Pancreas (tissue), 10 donors: Measurements from ENCODE around the gene MAP3K1. TPM values are rescaled to one million over a fixed set of nuclear protein-coding genes. Genes with fewer than 3 reads are reported as not detected.

ENCODE experiments used
- ATAC-seq, 4 donors: fragments of 200-7000 bp; cut with Tn5 transposase; one replicate each; pipeline versions ENCODE4 v1.8.0 to v1.9.1; 2020; ENCODE audit warnings: mild to moderate bottlenecking in 4 of 4, moderate library complexity in 4 of 4
- DNase-seq, 6 donors: peaks; one replicate each; pipeline ENCODE4 v3.0.0-alpha.2; 2020
- FAIRE-seq: peaks from 2 replicates; lab custom pipeline; 2012; peaks lifted over from hg19 to GRCh38; lab: Jason Lieb, UNC
- H3K27ac ChIP-seq, 4 donors: fragments of 200-600 bp; sonication (generic); 1 replicate in 3 of 4; 2 replicates in 1 of 4; pipeline versions ENCODE4 v1.5.0 to v1.8.0; 2020
- H3K27me3 ChIP-seq, 4 donors: fragments of 200-600 bp; one replicate each; pipeline ENCODE4 v1.8.0; 2021
- H3K36me3 ChIP-seq, 3 donors: fragments of 200-600 bp; sonication (generic) in 1 of 3; one replicate each; pipeline versions ENCODE4 v1.5.0 to v1.8.0; 2020 to 2021
- H3K4me1 ChIP-seq, 3 donors: fragments of 200-600 bp; one replicate each; pipeline ENCODE4 v1.8.0; 2021
- H3K4me3 ChIP-seq, 4 donors: fragments of 200-600 bp; sonication (generic) in 2 of 4; one replicate each; pipeline versions ENCODE4 v1.5.0 to v1.8.0; 2020 to 2021
- H3K9me3 ChIP-seq, 4 donors: fragments of 200-600 bp; one replicate each; pipeline ENCODE4 v1.8.0; 2021
- WGBS, 2 donors: extraction: QIAGEN DNeasy Blood & Tissue Kit; methylation state at CpG; one replicate each; pipeline ENCODE4 v1.1.7; 2013; 5-methylcytosine and 5-hydroxymethylcytosine counted together
- intact Hi-C, 3 donors: fragments of 100-400 bp; cut with DNase I; formaldehyde crosslinking; loops; one replicate each; pipeline versions ENCODE4 v1.11.1 to v1.14.2; 2022
- polyA plus RNA-seq, 2 donors: library from polyadenylated mRNA; stranded (reverse); fragments of 200-250 nt; gene quantifications; one replicate each; pipeline ENCODE4 v1.2.3, GENCODE V29; 2013
- total RNA-seq, 6 donors: library from RNA; stranded (reverse); fragmentation: NEBNext Ultra II Directional in 4 of 6; extraction: Animal tissue kit (Norgen Biotek cat#: 25700) in 4 of 6; gene quantifications; one replicate each; pipeline versions ENCODE4 v1.2.1 to v1.2.4, GENCODE V29; 2021 to 2023
- TF ChIP-seq, protein P1 (sequence below), 4 donors: fragments of 200-600 bp; sonication (generic) in 3 of 4; IDR thresholded peaks; one replicate each; pipeline versions ENCODE4 v1.5.0 to v1.8.0; 2021; ENCODE audit warnings: antibody characterized with exemption in 4 of 4
- donor health status: healthy with polysubstance abuse.
- donor health status: DM: no; HTN: no; CAD: no; lungs with moderate emphysema.
- donor health status: DM: no; HTN: no; CAD: no.
- donor health status: control.
- donor health status: control.
- donor health status: Bipolar disorder and iron deficiency.
- donor health status: DM: yes; HTN: yes; CAD: no.
- donor health status: DM: no; HTN: no; CAD: no.
- donor health status: DM: no; HTN: no; CAD: no.
- donor health status: DM: yes; HTN: yes; CAD: no.

Gene MAP3K1
- total and polyA plus RNA-seq, 8 donors: 5.4 to 28.7 (median 12.1) TPM

GRCh38 chr5:56861893-56862485, 46.6 kb downstream of the MAP3K1 start:
- Histone ChIP-seq H3K9me3 (no peaks in the 10 kb centered on the region), H3K27me3 (no peaks in the 10 kb centered on the region), H3K27ac (no peak overlapping the region), H3K36me3 (peaks cover 3 to 19% (median 8%) of the 10 kb centered on the region in 3 donors), H3K4me1 (peaks cover 15 to 22% (median 18%) of the 10 kb centered on the region in 3 donors), H3K4me3 (no peak overlapping the region)
- ATAC-seq (no peak), DNase-seq (no peak), FAIRE-seq (no peak)
- intact Hi-C loops: no loop called here
- TF ChIP-seq, protein P1, sequence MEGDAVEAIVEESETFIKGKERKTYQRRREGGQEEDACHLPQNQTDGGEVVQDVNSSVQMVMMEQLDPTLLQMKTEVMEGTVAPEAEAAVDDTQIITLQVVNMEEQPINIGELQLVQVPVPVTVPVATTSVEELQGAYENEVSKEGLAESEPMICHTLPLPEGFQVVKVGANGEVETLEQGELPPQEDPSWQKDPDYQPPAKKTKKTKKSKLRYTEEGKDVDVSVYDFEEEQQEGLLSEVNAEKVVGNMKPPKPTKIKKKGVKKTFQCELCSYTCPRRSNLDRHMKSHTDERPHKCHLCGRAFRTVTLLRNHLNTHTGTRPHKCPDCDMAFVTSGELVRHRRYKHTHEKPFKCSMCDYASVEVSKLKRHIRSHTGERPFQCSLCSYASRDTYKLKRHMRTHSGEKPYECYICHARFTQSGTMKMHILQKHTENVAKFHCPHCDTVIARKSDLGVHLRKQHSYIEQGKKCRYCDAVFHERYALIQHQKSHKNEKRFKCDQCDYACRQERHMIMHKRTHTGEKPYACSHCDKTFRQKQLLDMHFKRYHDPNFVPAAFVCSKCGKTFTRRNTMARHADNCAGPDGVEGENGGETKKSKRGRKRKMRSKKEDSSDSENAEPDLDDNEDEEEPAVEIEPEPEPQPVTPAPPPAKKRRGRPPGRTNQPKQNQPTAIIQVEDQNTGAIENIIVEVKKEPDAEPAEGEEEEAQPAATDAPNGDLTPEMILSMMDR (IDR thresholded peaks at IDR 0.05): no peak
- WGBS, 2 donors: 87 to 92% methylated on average over 4 of the region's 4 CpGs

DNA sequence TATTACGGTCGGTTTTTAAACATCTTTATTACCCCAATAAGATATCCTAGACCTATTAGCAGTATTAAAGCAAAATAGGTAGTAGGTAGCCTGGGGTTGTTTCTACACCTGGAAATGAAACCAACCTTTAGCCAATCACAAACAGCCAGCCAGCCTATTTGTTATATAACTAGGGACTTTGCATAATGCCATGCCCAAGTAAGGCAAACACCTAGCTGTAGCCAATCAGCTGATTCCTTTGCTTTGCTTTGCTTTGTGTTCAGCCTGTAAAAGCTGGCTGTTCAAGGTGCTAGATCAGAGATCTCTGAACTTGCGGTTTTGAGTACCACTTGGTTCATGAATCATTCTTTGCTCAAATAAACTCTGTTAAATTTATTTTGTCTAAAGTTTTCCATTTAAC, 47.6 kb downstream of the MAP3K1 start:
- H3K9me3 ChIP-seq: no peaks in the 10 kb centered on the region
- TF ChIP-seq, protein P1 (IDR thresholded peaks at IDR 0.05): no peak
- intact Hi-C loops: no loop called here
- H3K4me3 ChIP-seq: no peak overlapping the region
- peaks cover 14 to 21% (median 16%) of the 10 kb centered on the region in 3 donors for H3K4me1 ChIP-seq
- FAIRE-seq: no peak
- no peak for DNase-seq
- H3K27me3 ChIP-seq: no peaks in the 10 kb centered on the region
- ATAC-seq: peak in 1 of 4 donors; percentile 6
- no peak overlapping the region for H3K27ac ChIP-seq
- H3K36me3 ChIP-seq: peaks cover 3 to 21% (median 13%) of the 10 kb centered on the region in 3 donors
- WGBS, 2 donors: 91 to 93% methylated on average over 3 of the region's 3 CpGs

DNA sequence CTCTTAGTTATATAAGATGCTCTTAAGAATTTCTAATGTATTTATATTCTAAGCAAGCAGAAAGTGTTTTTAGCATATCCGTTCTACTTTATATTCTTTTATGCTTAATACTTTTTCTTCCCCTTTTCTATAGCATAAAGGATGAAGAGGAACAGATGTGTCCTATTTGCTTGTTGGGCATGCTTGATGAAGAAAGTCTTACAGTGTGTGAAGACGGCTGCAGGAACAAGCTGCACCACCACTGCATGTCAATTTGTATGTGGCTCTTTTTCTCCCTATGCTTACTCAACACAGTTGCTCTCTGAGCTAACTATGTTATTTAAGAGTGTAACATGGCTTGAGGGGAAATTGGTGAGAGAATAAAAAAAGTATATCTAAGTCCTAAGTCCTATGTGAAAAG, 56.4 kb downstream of the MAP3K1 start:
- H3K4me1 ChIP-seq: no peaks in the 10 kb centered on the region
- FAIRE-seq: no peak
- DNase-seq: no peak
- H3K9me3 ChIP-seq: no peaks in the 10 kb centered on the region
- H3K4me3 ChIP-seq: no peak overlapping the region
- intact Hi-C loops: no loop called here
- no peak overlapping the region for H3K27ac ChIP-seq
- H3K36me3 ChIP-seq: peaks cover 0 to 62% (median 12%) of the 10 kb centered on the region in 3 donors
- TF ChIP-seq, protein P1 (IDR thresholded peaks at IDR 0.05): no peak
- ATAC-seq: no peak
- H3K27me3 ChIP-seq: no peaks in the 10 kb centered on the region
- 91 to 94% methylated on average over 2 of the region's 2 CpGs for WGBS, 2 donors

- DNase-seq (no peak), ATAC-seq (no peak), FAIRE-seq (no peak)
- H3K27ac ChIP-seq: no peak overlapping the region
- intact Hi-C loops: no loop called here
- H3K4me3 ChIP-seq: no peak overlapping the region
- H3K27me3 ChIP-seq: no peaks in the 10 kb centered on the region
- peaks cover 0 to 59% (median 7%) of the 10 kb centered on the region in 3 donors for H3K36me3 ChIP-seq
- WGBS, 2 donors: 68 to 87% methylated on average over 3 of the region's 3 CpGs
- H3K4me1 ChIP-seq: no peaks in the 10 kb centered on the region
- TF ChIP-seq, protein P1 (IDR thresholded peaks at IDR 0.05): no peak
- H3K9me3 ChIP-seq: no peaks in the 10 kb centered on the region
Measured at GRCh38 chr5:56873056-56873455, 57.7 kb downstream of the MAP3K1 start.

DNA sequence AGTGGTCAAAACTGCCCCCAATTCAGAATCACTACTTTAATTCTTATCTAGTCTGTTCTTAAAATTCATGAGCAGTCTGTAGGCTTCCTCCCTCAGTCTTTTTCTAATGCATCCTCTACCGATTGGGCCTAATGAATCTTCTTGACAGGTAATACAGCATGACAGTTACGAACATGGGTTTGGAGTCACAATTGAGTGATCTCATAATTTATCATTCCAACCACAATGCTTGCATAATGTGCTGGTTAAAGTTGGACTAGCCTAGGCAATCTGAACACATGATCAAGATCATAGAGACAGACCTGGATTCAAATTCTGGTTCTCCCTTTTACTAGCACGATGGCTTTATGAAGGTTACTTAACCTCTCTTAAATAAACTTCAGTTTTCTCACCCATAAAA, 61.0 kb downstream of the MAP3K1 start:
- Histone ChIP-seq H3K4me3 (no peak overlapping the region), H3K27ac (no peak overlapping the region), H3K36me3 (peaks cover 0 to 68% (median 24%) of the 10 kb centered on the region in 3 donors), H3K9me3 (no peaks in the 10 kb centered on the region), H3K4me1 (no peaks in the 10 kb centered on the region), H3K27me3 (no peaks in the 10 kb centered on the region)
- FAIRE-seq (no peak), DNase-seq (no peak), ATAC-seq (no peak)
- WGBS, 2 donors: 68 to 78% methylated on average over 3 of the region's 3 CpGs
- TF ChIP-seq, protein P1 (IDR thresholded peaks at IDR 0.05): no peak
- intact Hi-C loops: no loop called here
